Ureter (tissue), 1 donor: ENCODE measurements around the gene RELL1. TPM values are rescaled to one million over a fixed set of nuclear protein-coding genes. Genes with fewer than 3 reads are reported as not detected.
"Not testable (repeated sequence)": the region's sequence is repeated elsewhere in the genome, so short reads cannot be mapped to it uniquely, and the experiment has no call there.

Source experiments
- DNase-seq: peaks from one replicate; pipeline ENCODE4 v3.0.0-alpha.2; 2020; ENCODE audit warnings: low spot score
- total RNA-seq: library from RNA; stranded (reverse); gene quantifications from one replicate; pipeline ENCODE4 v1.2.4, GENCODE V29; 2023
- donor health status: DM: yes; HTN: yes; CAD: no.

RELL1 gene
- total RNA-seq, 1 donor from 2014 or later: 23.4 TPM

GRCh38 chr4:37693030-37693429 is 6.9 kb upstream of the RELL1 start:
- DNase-seq: no peak

DNA sequence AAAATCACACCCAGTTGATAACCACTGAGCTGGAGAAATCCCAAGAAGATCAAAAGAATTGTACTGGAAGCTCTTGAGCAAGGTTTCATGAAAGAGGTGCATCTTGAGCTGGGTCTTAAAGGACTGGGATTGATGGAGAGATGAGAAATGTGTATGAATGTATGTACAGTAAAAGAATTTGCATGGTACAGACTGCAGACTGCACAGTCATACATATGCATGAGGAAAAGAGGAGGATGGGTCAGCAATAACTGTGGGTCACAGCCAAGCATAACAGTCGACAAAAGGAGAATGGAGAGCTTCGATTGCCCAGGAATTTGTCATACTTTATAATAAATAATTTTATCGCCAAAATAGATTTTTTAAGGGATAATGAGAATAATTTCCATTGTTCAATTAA is 4.8 kb upstream of the RELL1 start:
- DNase-seq: no peak

DNA sequence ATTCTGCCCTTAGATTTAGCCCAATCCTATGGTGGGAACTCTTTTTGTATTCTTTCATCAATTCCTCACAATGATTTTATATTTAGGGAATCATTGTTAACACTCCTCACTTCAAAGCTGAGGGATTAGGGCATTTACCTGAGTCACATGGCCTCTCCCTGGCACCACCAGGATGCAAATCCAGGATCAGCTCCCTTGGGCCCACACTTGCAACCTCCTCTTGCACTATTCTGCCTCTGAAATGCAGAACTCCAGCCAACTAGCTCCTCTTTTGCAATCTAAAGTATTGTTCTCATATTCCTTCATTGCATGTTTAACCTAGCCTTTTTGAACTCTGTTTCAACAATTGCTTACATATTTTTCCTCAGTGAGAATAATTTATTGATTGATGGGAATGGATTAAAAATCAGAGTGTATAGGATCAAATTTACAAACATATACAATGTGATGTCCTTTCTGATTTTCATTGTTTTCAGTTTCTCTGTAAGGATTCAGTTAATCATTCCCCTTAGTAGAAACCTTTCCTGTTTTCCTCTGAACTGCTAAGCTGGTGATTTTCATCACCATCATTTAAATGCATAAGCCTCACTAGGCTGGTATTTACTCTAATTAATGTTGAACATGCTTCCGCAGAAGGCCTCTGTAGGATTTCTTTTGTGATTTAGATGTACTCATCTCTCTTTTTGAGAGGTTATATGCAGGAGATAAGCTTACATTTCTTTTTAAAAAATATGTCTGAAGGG is 3.3 kb upstream of the RELL1 start:
- no peak for DNase-seq

- DNase-seq: no peak
Measured at GRCh38 chr4:37687681-37688080, 1.5 kb upstream of the RELL1 start.

- no peak for DNase-seq
Measured at GRCh38 chr4:37687194-37687562, 1.0 kb upstream of the RELL1 start.

- peak; percentile 55 for DNase-seq
Measured at GRCh38 chr4:37685823-37686372, 278 bp downstream of the RELL1 start.

DNA sequence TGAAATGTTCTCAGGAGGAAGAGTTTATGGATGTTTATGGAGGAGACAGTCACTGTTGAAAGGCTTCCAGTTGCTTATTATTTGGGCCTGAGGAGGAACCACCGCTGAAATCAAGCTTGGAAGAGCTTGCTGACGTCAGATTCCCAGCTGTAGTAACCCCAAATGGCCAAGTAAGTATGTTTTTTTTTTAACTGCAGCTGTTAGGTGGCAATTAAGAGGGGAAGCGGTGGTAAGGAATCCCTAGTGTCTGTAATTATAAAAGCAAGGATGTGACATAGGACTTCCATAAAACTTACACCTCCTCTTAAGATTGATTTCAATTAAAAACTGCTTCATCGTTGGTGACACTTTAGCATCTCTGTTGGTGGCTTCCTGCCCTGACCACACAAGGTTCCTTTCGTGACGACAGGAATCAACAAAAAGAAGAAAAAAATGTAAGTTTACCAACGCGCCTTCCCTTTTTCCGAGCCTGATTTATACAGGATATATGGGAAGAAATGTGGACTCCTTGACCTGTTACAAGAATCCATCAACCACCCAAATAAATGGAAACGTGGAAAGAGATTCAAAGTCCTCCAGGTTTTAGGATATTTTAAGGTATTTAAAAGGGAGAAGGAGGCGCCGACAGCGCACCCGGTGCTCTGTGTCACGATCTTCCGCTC is 884 bp downstream of the RELL1 start:
- no peak for DNase-seq

DNA sequence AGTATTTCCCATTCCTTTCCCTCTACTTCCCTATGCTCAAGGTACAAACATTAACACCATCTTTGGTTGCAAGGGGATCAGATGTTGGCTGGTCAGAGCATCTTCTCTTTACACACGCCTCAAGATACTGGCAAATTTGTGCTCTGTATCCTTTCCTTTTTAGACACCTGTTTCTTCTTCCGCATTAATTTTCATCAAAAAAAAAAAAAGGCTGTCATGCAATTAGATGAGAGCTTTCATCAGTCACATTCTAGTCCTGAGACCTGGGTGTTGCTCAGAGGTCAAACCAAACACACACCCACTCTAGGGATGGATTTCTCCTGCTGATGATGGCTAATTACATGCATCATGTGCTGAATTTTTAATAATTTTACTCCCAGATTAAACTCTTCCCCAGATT is 2.0 kb downstream of the RELL1 start:
- no peak for DNase-seq

- DNase-seq: no peak
Measured at GRCh38 chr4:37682701-37683401, 3.3 kb downstream of the RELL1 start.

DNA sequence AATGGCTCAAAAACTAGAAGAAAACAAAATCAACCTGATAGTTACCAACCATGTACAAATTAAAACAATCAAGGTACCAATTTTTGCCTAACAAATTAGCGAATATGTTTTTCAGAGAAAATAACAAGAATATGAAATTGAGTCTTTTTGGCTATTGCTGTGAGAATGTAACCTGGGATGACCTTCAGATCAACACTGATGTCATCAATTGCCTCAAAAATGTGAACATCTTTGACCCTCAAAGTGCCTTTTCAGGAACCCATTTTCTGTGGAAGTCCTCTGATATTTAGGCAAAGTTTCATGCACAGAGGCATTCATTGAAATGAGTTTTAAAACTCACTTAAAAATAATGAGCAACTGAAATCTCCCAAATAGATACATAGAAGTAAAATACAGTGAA is 6.1 kb downstream of the RELL1 start:
- DNase-seq: no peak

GRCh38 chr4:37679301-37679700 is 6.9 kb downstream of the RELL1 start:
- no peak for DNase-seq

DNA sequence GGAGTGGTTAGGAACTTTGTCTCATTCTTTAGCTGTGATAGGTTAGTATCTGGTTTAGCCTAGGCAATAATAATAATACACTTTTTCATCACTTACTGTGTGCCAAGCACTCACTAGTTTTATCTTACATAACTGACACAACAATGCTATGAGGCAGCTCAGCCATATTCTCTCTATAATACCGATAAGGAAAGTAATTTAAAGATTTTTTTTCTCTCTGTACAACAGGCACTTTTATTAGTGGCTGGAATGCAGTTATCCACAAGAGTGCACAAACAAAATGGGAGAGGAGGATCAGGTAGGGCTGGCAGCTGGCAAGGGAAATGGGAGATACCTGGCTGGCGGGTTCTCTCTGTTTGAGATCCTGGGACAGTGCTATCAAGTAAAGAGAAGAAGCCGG is 7.6 kb downstream of the RELL1 start:
- no peak for DNase-seq

GRCh38 chr4:37675587-37676290 is 10.4 kb downstream of the RELL1 start:
- no peak for DNase-seq

- DNase-seq: no peak
Measured at GRCh38 chr4:37674439-37674838, 11.7 kb downstream of the RELL1 start.

DNA sequence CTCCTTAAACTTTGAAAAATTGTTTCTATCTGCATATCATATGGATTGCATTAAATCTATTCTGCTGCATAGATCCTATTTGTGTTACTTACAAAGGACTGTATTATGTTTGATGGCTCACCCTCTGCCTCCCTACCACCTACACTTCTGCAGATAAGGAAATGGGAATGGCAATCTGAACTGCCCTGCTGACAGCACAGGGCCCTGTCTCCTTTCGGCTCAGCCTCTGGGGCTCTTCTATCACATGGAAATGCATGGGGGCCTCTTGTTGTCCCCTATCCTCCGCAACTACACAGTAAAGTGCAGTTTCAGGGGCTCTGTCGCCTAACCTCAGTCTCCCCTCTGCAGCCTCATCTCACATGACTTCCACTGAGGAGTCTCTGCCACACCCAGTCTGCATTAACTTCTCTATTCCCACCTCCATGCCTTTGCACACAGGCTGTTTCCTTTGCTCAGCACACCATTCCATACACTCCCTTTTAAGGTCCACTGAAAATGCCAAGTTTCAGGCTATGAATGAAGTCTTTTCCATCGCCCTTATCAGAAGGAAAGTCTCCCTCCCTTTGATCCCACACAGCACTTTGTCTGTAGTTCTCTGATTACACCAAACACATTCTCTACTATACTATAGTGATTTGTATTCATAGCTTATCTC is 12.5 kb downstream of the RELL1 start:
- DNase-seq: no peak

GRCh38 chr4:37671072-37671471 is 15.1 kb downstream of the RELL1 start:
- DNase-seq: no peak

DNA sequence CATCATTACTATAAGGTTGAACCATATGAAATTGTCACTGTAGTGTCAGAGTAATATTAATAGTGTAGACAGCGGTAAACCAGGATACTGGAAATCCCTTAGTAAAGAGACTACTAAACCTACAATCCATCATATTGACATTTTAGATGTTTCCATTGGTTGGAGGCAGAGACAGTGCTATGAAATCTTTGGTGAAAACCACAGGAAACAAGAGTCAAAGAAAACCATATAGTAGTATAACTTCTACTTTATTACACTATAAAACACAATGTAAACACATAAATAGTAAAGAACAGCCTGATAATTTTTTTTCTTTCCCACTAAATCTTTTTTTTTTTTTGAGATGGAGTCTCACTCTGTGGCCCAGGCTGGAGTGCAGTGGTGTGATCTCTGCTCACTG is 15.9 kb downstream of the RELL1 start:
- DNase-seq: no peak

GRCh38 chr4:37669124-37669523 is 17.1 kb downstream of the RELL1 start:
- DNase-seq: not testable (repeated sequence)

- no peak for DNase-seq
Measured at GRCh38 chr4:37667197-37668100, 18.7 kb downstream of the RELL1 start.

- peak; percentile 62 for DNase-seq
Measured at GRCh38 chr4:37666625-37667071, 19.5 kb downstream of the RELL1 start.
